ENCODE results near the gene KLHDC9. TPM values are rescaled to one million over a fixed set of nuclear protein-coding genes. Genes with fewer than 3 reads are reported as not detected.

Gene KLHDC9
- total and polyA plus RNA-seq, 9 of the 15 experiments (the other 6 are each of a cell fraction or from before 2014, with no cell fraction given), result not detected

- TF ChIP-seq GTF3C2 (IDR thresholded peaks at IDR 0.05; ENCODE audit: borderline replicate concordance, extremely low read depth, insufficient read length) (no peak), ZBTB33 (CRISPR knock-in tag; IDR thresholded peaks at IDR 0.05) (peak; percentile 62), PCBP2 (IDR thresholded peaks at IDR 0.05; ENCODE audit: low read depth, low read length, poor library complexity, severe bottlenecking) (no peak), AFF1 (IDR thresholded peaks at IDR 0.05; ENCODE audit: low read depth in 1 of 2, partially characterized antibody in 2 of 2) (peak in 1 of 2 experiments; percentile 69), ZNF740 (CRISPR knock-in tag; IDR thresholded peaks at IDR 0.05) (no peak), ZNF740 (tag; IDR thresholded peaks at IDR 0.05) (peak in 1 of 2 experiments; percentile 15; a peak in 1 of 4 replicates), ARID3B (CRISPR knock-in tag; IDR thresholded peaks at IDR 0.05; ENCODE audit: borderline replicate concordance) (no peak), PBX2 (CRISPR knock-in tag; IDR thresholded peaks at IDR 0.05; ENCODE audit: low read depth) (peak; percentile 29; the same call in 1 of the 2 replicates), PBX2 (tag; conservative IDR thresholded peaks at IDR 0.05; ENCODE audit: low read depth) (no peak), SMARCE1 (IDR thresholded peaks at IDR 0.05) (peak; percentile 61; the same call in 1 of the 2 replicates)
Measured at GRCh38 chr1:161132410-161133219, 34.5 kb downstream of the KLHDC9 start, which contains the start of gene DEDD (continued).

All from K562 (cell line).